ENCODE data around the gene PTPRM. TPM values are rescaled to one million over a fixed set of nuclear protein-coding genes. Genes with fewer than 3 reads are reported as not detected.

Gene PTPRM
- total RNA-seq, 4 donors from 2014 or later: 81.5 to 98.9 (median 86.8) TPM

GRCh38 chr18:7645756-7646155 lies 78.6 kb downstream of the PTPRM start:
- TF ChIP-seq EP300 (IDR thresholded peaks at IDR 0.05): no peak
- no peak for TF ChIP-seq POLR2AphosphoS5 (IDR thresholded peaks at IDR 0.05)
- no peak for TF ChIP-seq CTCF (IDR thresholded peaks at IDR 0.05)
- TF ChIP-seq POLR2A (IDR thresholded peaks at IDR 0.05): no peak
- 60 to 75% methylated on average over 1 of the region's 1 CpG for WGBS, 2 donors (ENCODE audit: low coverage in 1 of 2)
- Histone ChIP-seq H3K27ac (no peak overlapping the region), H3K27me3 (no peaks in the 10 kb centered on the region), H3K36me3 (no peaks in the 10 kb centered on the region), H3K9me3 (peaks cover 0 to 7% (median 0%) of the 10 kb centered on the region in 3 donors), H3K4me1 (peaks cover 0 to 31% (median 0%) of the 10 kb centered on the region in 3 donors), H3K4me3 (no peak overlapping the region)
- no peak for ATAC-seq

DNA sequence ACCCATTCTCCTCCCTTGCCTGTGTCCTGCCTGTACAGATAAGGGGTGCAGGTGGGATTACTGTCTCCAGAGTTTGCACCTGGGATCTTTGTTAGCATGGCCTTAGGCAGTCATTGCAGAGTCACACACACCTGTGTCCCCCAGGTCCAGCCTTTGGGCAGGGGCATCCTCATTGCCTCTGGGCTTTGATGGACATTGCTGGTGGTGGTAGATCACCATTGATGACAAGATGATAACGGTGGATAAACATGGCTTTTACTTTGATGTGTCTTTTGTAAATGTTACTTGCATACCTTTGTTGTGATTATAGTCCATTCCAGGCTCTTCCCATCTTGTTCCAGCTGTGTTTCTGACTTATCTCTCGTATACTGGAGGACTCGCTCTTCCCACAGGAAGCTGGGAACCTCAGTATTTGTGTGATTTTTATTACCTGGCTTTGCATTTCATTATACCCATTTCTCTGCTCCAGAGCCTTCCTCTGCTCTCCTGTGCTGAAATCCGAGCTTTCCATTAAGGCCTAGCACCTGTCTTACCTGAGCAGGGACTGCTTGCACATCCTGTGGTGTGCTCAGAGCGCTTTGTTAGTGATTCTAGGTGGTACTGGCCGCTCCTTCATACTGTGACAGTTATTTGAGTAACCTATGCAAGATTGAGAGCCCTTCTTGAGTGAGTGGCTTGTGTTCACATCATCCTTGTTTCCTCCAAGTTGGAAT lies 79.2 kb downstream of the PTPRM start:
- Histone ChIP-seq H3K36me3 (no peaks in the 10 kb centered on the region), H3K9me3 (peaks cover 0 to 7% (median 0%) of the 10 kb centered on the region in 3 donors), H3K27me3 (no peaks in the 10 kb centered on the region), H3K4me1 (peaks cover 0 to 31% (median 0%) of the 10 kb centered on the region in 3 donors), H3K27ac (no peak overlapping the region), H3K4me3 (no peak overlapping the region)
- TF ChIP-seq EP300 (IDR thresholded peaks at IDR 0.05): no peak
- no peak for TF ChIP-seq CTCF (IDR thresholded peaks at IDR 0.05)
- no peak for TF ChIP-seq POLR2A (IDR thresholded peaks at IDR 0.05)
- no peak for TF ChIP-seq POLR2AphosphoS5 (IDR thresholded peaks at IDR 0.05)
- 77 to 89% methylated on average over 5 to 6 of the region's 6 CpGs for WGBS, 2 donors (ENCODE audit: low coverage in 1 of 2)
- ATAC-seq: no peak

- no peak for ATAC-seq
- 83 to 100% methylated on average over 3 of the region's 3 CpGs for WGBS, 2 donors (ENCODE audit: low coverage in 1 of 2)
- H3K36me3 ChIP-seq: no peaks in the 10 kb centered on the region
- peaks cover 0 to 7% (median 0%) of the 10 kb centered on the region in 3 donors for H3K9me3 ChIP-seq
- peaks cover 0 to 26% (median 0%) of the 10 kb centered on the region in 3 donors for H3K4me1 ChIP-seq
- no peak overlapping the region for H3K4me3 ChIP-seq
- TF ChIP-seq EP300 (IDR thresholded peaks at IDR 0.05) (no peak), CTCF (IDR thresholded peaks at IDR 0.05) (no peak)
- no peak overlapping the region for H3K27ac ChIP-seq
- no peaks in the 10 kb centered on the region for H3K27me3 ChIP-seq
Observed at GRCh38 chr18:7647500-7647899, 80.4 kb downstream of the PTPRM start.

- Histone ChIP-seq H3K9me3 (no peaks in the 10 kb centered on the region), H3K4me1 (peaks cover 0 to 22% (median 6%) of the 10 kb centered on the region in 3 donors), H3K36me3 (no peaks in the 10 kb centered on the region), H3K4me3 (no peak overlapping the region), H3K27me3 (no peaks in the 10 kb centered on the region), H3K27ac (no peak overlapping the region)
- 39 to 68% methylated on average over 6 of the region's 6 CpGs for WGBS, 2 donors (ENCODE audit: low coverage in 1 of 2)
- TF ChIP-seq EP300 (IDR thresholded peaks at IDR 0.05): no peak
- TF ChIP-seq POLR2AphosphoS5 (IDR thresholded peaks at IDR 0.05): no peak
- TF ChIP-seq CTCF (IDR thresholded peaks at IDR 0.05): no peak
- no peak for TF ChIP-seq POLR2A (IDR thresholded peaks at IDR 0.05)
- ATAC-seq: no peak
Observed at GRCh38 chr18:7657050-7657449, 89.9 kb downstream of the PTPRM start.

- TF ChIP-seq POLR2A (IDR thresholded peaks at IDR 0.05) (no peak), CTCF (IDR thresholded peaks at IDR 0.05) (no peak), EP300 (IDR thresholded peaks at IDR 0.05) (no peak), POLR2AphosphoS5 (IDR thresholded peaks at IDR 0.05) (no peak)
- H3K27ac ChIP-seq: no peak overlapping the region
- no peaks in the 10 kb centered on the region for H3K9me3 ChIP-seq
- H3K36me3 ChIP-seq: peaks cover 0 to under 1% of the 10 kb centered on the region in 2 donors
- no peak for ATAC-seq
- no peaks in the 10 kb centered on the region for H3K27me3 ChIP-seq
- H3K4me1 ChIP-seq: peaks cover 0 to 22% (median 6%) of the 10 kb centered on the region in 3 donors
- 88 to 100% methylated on average over 1 to 2 of the region's 2 CpGs for WGBS, 2 donors (ENCODE audit: low coverage in 1 of 2)
- H3K4me3 ChIP-seq: no peak overlapping the region
Observed at GRCh38 chr18:7657937-7658336, 90.8 kb downstream of the PTPRM start.

Measured in gastroesophageal sphincter (tissue), 4 donors.